ENCODE data around the gene GUCA1A.

GUCA1A gene

GRCh38 chr6:42221546-42221945 lies 48.4 kb downstream of the GUCA1A start:
- Histone ChIP-seq H3K4me3 (no peak overlapping the region), H3K27ac (no peak overlapping the region)
- DNase-seq (ENCODE audit: low spot score): no peak
- TF ChIP-seq CTCF (IDR thresholded peaks at IDR 0.05): no peak

GRCh38 chr6:42222448-42222847 lies 49.3 kb downstream of the GUCA1A start:
- TF ChIP-seq CTCF (IDR thresholded peaks at IDR 0.05): no peak
- H3K4me3 ChIP-seq: no peak overlapping the region
- H3K27ac ChIP-seq: no peak overlapping the region
- DNase-seq (ENCODE audit: low spot score): no peak

- no peak overlapping the region for H3K4me3 ChIP-seq
- DNase-seq (ENCODE audit: low spot score): no peak
- H3K27ac ChIP-seq: no peak overlapping the region
- TF ChIP-seq CTCF (IDR thresholded peaks at IDR 0.05): no peak
Observed at GRCh38 chr6:42224222-42225028, 51.3 kb downstream of the GUCA1A start.

- no peak for TF ChIP-seq CTCF (IDR thresholded peaks at IDR 0.05)
- Histone ChIP-seq H3K4me3 (no peak overlapping the region), H3K27ac (no peak overlapping the region)
- DNase-seq (ENCODE audit: low spot score): no peak
Observed at GRCh38 chr6:42225029-42225339, 51.8 kb downstream of the GUCA1A start.

GRCh38 chr6:42225419-42225818 lies 52.3 kb downstream of the GUCA1A start:
- H3K27ac ChIP-seq: no peak overlapping the region
- DNase-seq (ENCODE audit: low spot score): no peak
- no peak for TF ChIP-seq CTCF (IDR thresholded peaks at IDR 0.05)
- no peak overlapping the region for H3K4me3 ChIP-seq

- TF ChIP-seq CTCF (IDR thresholded peaks at IDR 0.05): no peak
- DNase-seq (ENCODE audit: low spot score): no peak
- no peak overlapping the region for H3K4me3 ChIP-seq
- no peak overlapping the region for H3K27ac ChIP-seq
Observed at GRCh38 chr6:42226161-42226611, 53.0 kb downstream of the GUCA1A start.

- Histone ChIP-seq H3K27ac (no peak overlapping the region), H3K4me3 (no peak overlapping the region)
- TF ChIP-seq CTCF (IDR thresholded peaks at IDR 0.05): no peak
- DNase-seq (ENCODE audit: low spot score): no peak
Observed at GRCh38 chr6:42226645-42227143, 53.5 kb downstream of the GUCA1A start.
